Prostate gland (tissue), 2 donors: ENCODE measurements around the gene GIT1. TPM values are rescaled to one million over a fixed set of nuclear protein-coding genes. Genes with fewer than 3 reads are reported as not detected.
A peak's percentile ranks its signal among the peaks of the same experiment; 100 is the strongest.

ENCODE experiments used
- DNase-seq: peaks from one replicate; pipeline ENCODE4 v3.0.0-alpha.2; 2019; ENCODE audit warnings: low spot score
- H3K27ac ChIP-seq, 2 donors: fragments of 200-600 bp; sonication (generic); 2 replicates each; pipeline ENCODE4 v1.5.1; 2017 to 2019
- H3K27me3 ChIP-seq: fragments of 200-600 bp; sonication (generic); replicated peaks from 2 replicates; pipeline ENCODE4 v1.5.1; 2019; ENCODE audit not compliant: insufficient read depth
- H3K36me3 ChIP-seq, 2 donors: fragments of 200-600 bp; sonication (generic); 1 replicate in 1 of 2; 2 replicates in 1 of 2; pipeline versions ENCODE4 v1.5.1 to v1.8.1; 2017 to 2019
- H3K4me1 ChIP-seq: fragments of 200-600 bp; sonication (generic); replicated peaks from 2 replicates; pipeline ENCODE4 v1.5.1; 2019
- H3K4me3 ChIP-seq, 2 donors: fragments of 200-600 bp; sonication (generic); 2 replicates each; pipeline ENCODE4 v1.5.1; 2017 to 2019
- H3K9me3 ChIP-seq: fragments of 200-600 bp; sonication (generic); 2 replicates; pipeline ENCODE4 v1.5.1; 2017
- POLR2A ChIP-seq: fragments of 450-650 bp; IDR thresholded peaks from one replicate; pipeline ENCODE4 v1.6.1; 2016; ENCODE audit warnings: antibody characterized with exemption, mild to moderate bottlenecking
- POLR2AphosphoS5 ChIP-seq: sonication (generic); formaldehyde crosslinking; IDR thresholded peaks from one replicate; pipeline ENCODE4 v1.6.1; 2017; ENCODE audit warnings: antibody characterized with exemption
- WGBS: methylation state at CpG from one replicate; pipeline ENCODE4 v1.1.5; 2018; 5-methylcytosine and 5-hydroxymethylcytosine counted together
- intact Hi-C: fragments of 100-400 bp; cut with DNase I; formaldehyde crosslinking; loops from one replicate; pipeline ENCODE4 v1.14.2; 2022
- total RNA-seq, 2 donors: library from RNA; depleted of rRNA; stranded (reverse); fragments of >200 nt; gene quantifications; one replicate each; pipeline ENCODE4 v1.1.0, GENCODE V29; 2016
- TF ChIP-seq, protein P1 (sequence below), 4 experiments: fragments of 200-600 bp in 2 of 4; fragments of 450-650 bp in 2 of 4; sonication (generic) in 2 of 4; IDR thresholded peaks; 1 replicate in 3 of 4; 2 replicates in 1 of 4; pipeline ENCODE4 v1.5.1; 2016 to 2019; ENCODE audit warnings: antibody characterized with exemption in 4 of 4, mild to moderate bottlenecking in 2 of 4, moderate library complexity in 2 of 4

The GIT1 gene
- total RNA-seq, 2 donors from 2014 or later = 29.1 to 86.9 TPM

- no peaks in the 10 kb centered on the region for H3K27me3 ChIP-seq
- no peak overlapping the region for H3K27ac ChIP-seq
- TF ChIP-seq, protein P1, sequence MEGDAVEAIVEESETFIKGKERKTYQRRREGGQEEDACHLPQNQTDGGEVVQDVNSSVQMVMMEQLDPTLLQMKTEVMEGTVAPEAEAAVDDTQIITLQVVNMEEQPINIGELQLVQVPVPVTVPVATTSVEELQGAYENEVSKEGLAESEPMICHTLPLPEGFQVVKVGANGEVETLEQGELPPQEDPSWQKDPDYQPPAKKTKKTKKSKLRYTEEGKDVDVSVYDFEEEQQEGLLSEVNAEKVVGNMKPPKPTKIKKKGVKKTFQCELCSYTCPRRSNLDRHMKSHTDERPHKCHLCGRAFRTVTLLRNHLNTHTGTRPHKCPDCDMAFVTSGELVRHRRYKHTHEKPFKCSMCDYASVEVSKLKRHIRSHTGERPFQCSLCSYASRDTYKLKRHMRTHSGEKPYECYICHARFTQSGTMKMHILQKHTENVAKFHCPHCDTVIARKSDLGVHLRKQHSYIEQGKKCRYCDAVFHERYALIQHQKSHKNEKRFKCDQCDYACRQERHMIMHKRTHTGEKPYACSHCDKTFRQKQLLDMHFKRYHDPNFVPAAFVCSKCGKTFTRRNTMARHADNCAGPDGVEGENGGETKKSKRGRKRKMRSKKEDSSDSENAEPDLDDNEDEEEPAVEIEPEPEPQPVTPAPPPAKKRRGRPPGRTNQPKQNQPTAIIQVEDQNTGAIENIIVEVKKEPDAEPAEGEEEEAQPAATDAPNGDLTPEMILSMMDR (IDR thresholded peaks at IDR 0.05) = no peak
- TF ChIP-seq POLR2A (no peak), POLR2AphosphoS5 (no peak)
- no peaks in the 10 kb centered on the region for H3K9me3 ChIP-seq
- intact Hi-C loops = loop anchor here (5.0 to 10.0 kb wide), 2 partner anchors 194 to 521 kb away; no protein-coding TSS in a partner anchor
- 75% methylated on average over 16 of the region's 16 CpGs for WGBS
- H3K4me3 ChIP-seq = no peak overlapping the region
- no peaks in the 10 kb centered on the region for H3K36me3 ChIP-seq
- DNase-seq = no peak
- H3K4me1 ChIP-seq = peaks cover 8% of the 10 kb centered on the region
Observed at GRCh38 chr17:29583324-29584248, 5.9 kb downstream of the GIT1 start.

GRCh38 chr17:29582772-29583171 is 6.7 kb downstream of the GIT1 start:
- intact Hi-C loops = loop anchor here (5.0 to 10.0 kb wide), 2 partner anchors 195 to 522 kb away; no protein-coding TSS in a partner anchor
- 92% methylated on average over 13 of the region's 13 CpGs for WGBS

GRCh38 chr17:29582254-29582765 is 7.1 kb downstream of the GIT1 start:
- H3K4me1 ChIP-seq = no peaks in the 10 kb centered on the region
- intact Hi-C loops = loop anchor here (5.0 to 10.0 kb wide), 2 partner anchors 195 to 522 kb away; no protein-coding TSS in a partner anchor
- H3K27ac ChIP-seq = no peak overlapping the region
- no peak overlapping the region for H3K4me3 ChIP-seq
- TF ChIP-seq, protein P1 (IDR thresholded peaks at IDR 0.05) = no peak
- no peak for TF ChIP-seq POLR2AphosphoS5
- no peak for TF ChIP-seq POLR2A
- no peaks in the 10 kb centered on the region for H3K27me3 ChIP-seq
- no peaks in the 10 kb centered on the region for H3K9me3 ChIP-seq
- 67% methylated on average over 10 of the region's 10 CpGs for WGBS
- no peak for DNase-seq
- peaks cover 0 to 11% of the 10 kb centered on the region in 2 donors for H3K36me3 ChIP-seq

More at GRCh38 chr17:29582772-29583171, 6.7 kb downstream of the GIT1 start:
- no peak overlapping the region for H3K27ac ChIP-seq
- no peaks in the 10 kb centered on the region for H3K9me3 ChIP-seq
- TF ChIP-seq, protein P1 (IDR thresholded peaks at IDR 0.05) = no peak
- TF ChIP-seq POLR2A (no peak), POLR2AphosphoS5 (no peak)
- no peak for DNase-seq
- H3K36me3 ChIP-seq = peaks cover 0 to 6% of the 10 kb centered on the region in 2 donors
- H3K4me3 ChIP-seq = no peak overlapping the region
- H3K4me1 ChIP-seq = peaks cover 4% of the 10 kb centered on the region
- no peaks in the 10 kb centered on the region for H3K27me3 ChIP-seq

DNA sequence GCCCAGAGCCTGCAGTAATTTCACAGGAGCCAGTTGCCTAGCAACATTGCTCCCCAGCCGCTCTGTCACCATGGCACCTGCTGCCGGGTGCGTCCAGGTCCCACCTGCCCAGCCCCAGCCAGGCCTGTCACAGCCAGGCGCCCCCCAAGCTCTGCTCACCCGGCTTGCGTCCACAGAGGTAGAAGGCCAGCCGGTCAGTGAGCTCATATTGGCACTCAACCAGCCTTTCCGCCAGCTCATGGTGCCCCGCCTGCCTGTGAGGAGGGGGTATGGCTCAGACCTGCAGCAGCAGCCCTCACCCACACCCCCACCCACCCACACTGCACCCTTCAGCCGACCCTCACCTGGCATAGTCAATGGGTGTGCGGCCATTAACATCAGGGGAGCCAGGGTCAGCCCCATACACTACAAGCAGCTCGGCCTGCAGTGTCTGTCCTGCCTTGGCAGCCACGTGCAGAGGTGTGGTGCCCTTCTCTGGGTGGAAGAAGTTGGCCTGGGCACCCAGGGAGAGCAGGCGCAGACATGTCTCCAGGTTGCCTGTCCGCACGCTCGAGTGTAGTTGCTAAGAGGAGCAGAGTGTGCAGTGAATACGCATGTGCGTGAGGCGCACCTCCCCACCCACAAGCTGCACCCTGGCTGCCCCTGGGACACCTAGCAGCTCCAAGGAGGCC is 7.7 kb downstream of the GIT1 start:
- no peak overlapping the region for H3K27ac ChIP-seq
- H3K4me3 ChIP-seq = no peak overlapping the region
- H3K9me3 ChIP-seq = no peaks in the 10 kb centered on the region
- peaks cover 0 to 16% of the 10 kb centered on the region in 2 donors for H3K36me3 ChIP-seq
- H3K27me3 ChIP-seq = no peaks in the 10 kb centered on the region
- WGBS = 55% methylated on average over 19 of the region's 20 CpGs
- peak; percentile 55 for DNase-seq
- TF ChIP-seq, protein P1 (IDR thresholded peaks at IDR 0.05) = peak in 1 of 4 experiments; percentile 17
- TF ChIP-seq POLR2AphosphoS5 = peak; percentile 31
- no peak for TF ChIP-seq POLR2A
- no peaks in the 10 kb centered on the region for H3K4me1 ChIP-seq
- intact Hi-C loops = loop anchor here (5.0 to 10.0 kb wide), 2 partner anchors 196 to 523 kb away; no protein-coding TSS in a partner anchor
